HepG2 (cell line): ENCODE results near the gene CADPS. TPM values are rescaled to one million over a fixed set of nuclear protein-coding genes. Genes with fewer than 3 reads are reported as not detected.

Experiments
- ATAC-seq: fragments of 200-7000 bp; cut with Tn5 transposase; 3 replicates; pipeline ENCODE4 v1.9.1; 2020; ENCODE audit warnings: mild to moderate bottlenecking, moderate library complexity
- BruUV-seq: library from RNA; stranded (reverse); fragments of 400-500 nt; replicated peaks from 2 replicates; lab custom pipeline; 2021; lab: Mats Ljungman, UMichigan
- CTCF ChIA-PET: fragments of 300-600 bp; formaldehyde crosslinking; extraction: SDS; loops from one replicate; lab custom pipeline; 2021; ENCODE audit warnings: low total read pairs, inconsistent platforms, low intra/inter-chr PET ratio; lab: Yijun Ruan, JAX
- POLR2A ChIA-PET: fragments of 350-600 bp; sonication (Branson Sonifier 250); formaldehyde crosslinking; loops from one replicate; lab custom pipeline; 2020; ENCODE audit warnings: antibody characterized with exemption, inconsistent platforms; lab: Yijun Ruan, JAX
- DNase-seq: peaks from one replicate; pipeline ENCODE4 v3.0.0-alpha.2; 2015; ENCODE audit warnings: low spot score
- FAIRE-seq: peaks from 3 replicates; lab custom pipeline; 2011; peaks lifted over from hg19 to GRCh38; lab: Jason Lieb, UNC
- H2AFZ ChIP-seq: one replicate; pipeline ENCODE4 v1.6.1; 2011; ENCODE audit warnings: low read length, inconsistent platforms
- H3K27ac ChIP-seq: fragments of 300-600 bp; 3 replicates; pipeline ENCODE4 v1.8.0; 2011; ENCODE audit warnings: mixed run types, mild to moderate bottlenecking, mixed read lengths, low read length, inconsistent platforms; ENCODE audit not compliant: insufficient read depth; ENCODE audit errors: extremely low read length
- H3K27me3 ChIP-seq, 2 experiments: fragments of 200-600 bp in 1 of 2; 2 replicates in 1 of 2; 3 replicates in 1 of 2; pipeline versions ENCODE4 v1.6.0 to v1.8.0; 2011; ENCODE audit warnings: low read length in 2 of 2, mild to moderate bottlenecking in 2 of 2, moderate library complexity in 2 of 2, inconsistent platforms in 1 of 2; ENCODE audit not compliant: insufficient read depth in 2 of 2, control insufficient read depth in 1 of 2
- H3K36me3 ChIP-seq, 2 experiments: fragments of 200-600 bp in 1 of 2; replicated peaks in 1 of 2; 2 replicates in 1 of 2; 3 replicates in 1 of 2; pipeline versions ENCODE4 v1.5.1 to v1.8.0; 2011; ENCODE audit warnings: low read length in 2 of 2, inconsistent platforms in 1 of 2; ENCODE audit not compliant: insufficient read depth in 2 of 2, control insufficient read depth in 1 of 2
- H3K4me1 ChIP-seq: 2 replicates; pipeline ENCODE4 v1.5.1; 2012; ENCODE audit warnings: low read length, inconsistent platforms; ENCODE audit not compliant: insufficient read depth
- H3K4me2 ChIP-seq: 2 replicates; pipeline ENCODE4 v1.6.0; 2011; ENCODE audit warnings: low read depth, low read length, inconsistent platforms
- H3K4me3 ChIP-seq, 3 experiments: fragments of 200-600 bp in 1 of 3; sonication (generic), shearing (Covaris generic) in 1 of 3; replicated peaks in 1 of 3; 2 replicates each; pipeline ENCODE4 v1.5.1; 2011 to 2016; ENCODE audit warnings: low read length in 3 of 3, inconsistent platforms in 2 of 3, low read depth in 2 of 3, mild to moderate bottlenecking in 2 of 3, control low read depth in 1 of 3, mixed read lengths in 1 of 3; ENCODE audit not compliant: insufficient read depth in 1 of 3
- H3K79me2 ChIP-seq: one replicate; pipeline ENCODE4 v1.6.1; 2011; ENCODE audit warnings: low read length, inconsistent platforms; ENCODE audit not compliant: insufficient read depth
- H3K9ac ChIP-seq: 2 replicates; pipeline ENCODE4 v1.6.0; 2011; ENCODE audit warnings: mild to moderate bottlenecking, low read depth, low read length, inconsistent platforms; ENCODE audit not compliant: insufficient read depth
- H3K9me3 ChIP-seq: 2 replicates; pipeline ENCODE4 v1.5.1; 2012; ENCODE audit warnings: mild to moderate bottlenecking, low read length
- H4K20me1 ChIP-seq: 2 replicates; pipeline ENCODE4 v1.6.0; 2011; ENCODE audit warnings: inconsistent platforms, mild to moderate bottlenecking, low read length, moderate library complexity; ENCODE audit not compliant: insufficient read depth
- ADNP ChIP-seq: sonication (generic); formaldehyde crosslinking; IDR thresholded peaks from 2 replicates; pipeline ENCODE4 v1.4.0; 2020; ENCODE audit warnings: missing genetic modification reagents
- ATF7 ChIP-seq, 2 experiments: fragments of 450-650 bp in 1 of 2; sonication (generic) in 1 of 2; formaldehyde crosslinking in 1 of 2; IDR thresholded peaks; 2 replicates each; pipeline versions ENCODE4 v1.4.0 to v1.6.1; 2016 to 2020; ENCODE audit warnings: antibody characterized with exemption in 1 of 2, mild to moderate bottlenecking in 1 of 2, missing genetic modification reagents in 1 of 2
- CAMTA2 ChIP-seq: sonication (generic); formaldehyde crosslinking; IDR thresholded peaks from 2 replicates; pipeline ENCODE4 v1.4.0; 2020; ENCODE audit warnings: mild to moderate bottlenecking, missing genetic modification reagents, borderline replicate concordance
- CC2D1A ChIP-seq: sonication (generic); formaldehyde crosslinking; IDR thresholded peaks from 2 replicates; pipeline ENCODE4 v1.8.1; 2023; ENCODE audit warnings: mild to moderate bottlenecking, missing genetic modification reagents
- EZH2 ChIP-seq: conservative IDR thresholded peaks from 2 replicates; pipeline ENCODE4 v1.6.1; 2012; ENCODE audit warnings: mild to moderate bottlenecking, low read depth, low read length, moderate library complexity
- RXRA ChIP-seq: sonication (generic); formaldehyde crosslinking; IDR thresholded peaks from 2 replicates; pipeline ENCODE4 v1.5.1; 2020; ENCODE audit warnings: missing genetic modification reagents
- SAFB2 ChIP-seq: sonication (generic); formaldehyde crosslinking; IDR thresholded peaks from 2 replicates; pipeline ENCODE4 v1.5.1; 2020; ENCODE audit warnings: missing genetic modification reagents, low read depth, mild to moderate bottlenecking, borderline replicate concordance
- TAF1 ChIP-seq: sonication (generic); formaldehyde crosslinking; IDR thresholded peaks from 2 replicates; pipeline ENCODE4 v1.4.0; 2020; ENCODE audit warnings: missing genetic modification reagents
- WGBS: methylation state at CpG from one replicate; pipeline ENCODE4 v1.1.6; 2017; ENCODE audit warnings: low lambda C conversion rate; 5-methylcytosine and 5-hydroxymethylcytosine counted together
- in situ Hi-C: cut with HindIII; loops from 2 replicates; pipeline ENCODE4 v1.10.0; 2017; ENCODE audit warnings: low pct_unique_long_range_greater_than_20kb; ENCODE audit not compliant: extremely low pct_ligation_motif_present
- intact Hi-C: fragments of 100-400 bp; cut with micrococcal nuclease; formaldehyde crosslinking; loops from one replicate; pipeline ENCODE4 v1.10.0; 2022; ENCODE audit not compliant: unreplicated experiment
- polyA plus RNA-seq, 8 experiments: library from polyadenylated mRNA; depleted of rRNA in 3 of 8; stranded (reverse) in 7 of 8; unstranded in 1 of 8; fragments of >200 nt; fragmentation: Illumina TruSeq in 4 of 8; extraction: Trizol in 4 of 8; gene quantifications; 2 replicates each; pipeline versions ENCODE4 v1.2.1 to v1.2.3, GENCODE V29; 2011 to 2016; ENCODE audit warnings: low read depth in 4 of 8, missing spikeins in 1 of 8, mixed read lengths in 1 of 8; ENCODE audit not compliant: insufficient read depth in 1 of 8
- total RNA-seq, 5 experiments: library from RNA; depleted of rRNA; stranded (reverse); fragments of >200 nt; fragmentation: Illumina TruSeq; extraction: Trizol; gene quantifications; 2 replicates each; pipeline ENCODE4 v1.2.3, GENCODE V29; 2016; ENCODE audit warnings: low read depth in 1 of 5
- TF ChIP-seq, protein P1 (sequence below): IDR thresholded peaks from 2 replicates; pipeline ENCODE4 v1.4.0; 2020; ENCODE audit warnings: mild to moderate bottlenecking, missing genetic modification reagents
- TF ChIP-seq, protein P2 (sequence below): IDR thresholded peaks from 2 replicates; pipeline ENCODE4 v1.6.1; 2016; ENCODE audit warnings: low read depth, borderline replicate concordance
- TF ChIP-seq, protein P3 (sequence below): sonication (generic); formaldehyde crosslinking; IDR thresholded peaks from 2 replicates; pipeline ENCODE4 v1.4.0; 2020; ENCODE audit warnings: mild to moderate bottlenecking, missing genetic modification reagents
- TF ChIP-seq, protein P4 (sequence below): sonication (generic); formaldehyde crosslinking; IDR thresholded peaks from 2 replicates; pipeline ENCODE4 v1.5.0; 2020; ENCODE audit warnings: mild to moderate bottlenecking, missing genetic modification reagents, moderate library complexity
- TF ChIP-seq, protein P5 (sequence below): sonication (generic); formaldehyde crosslinking; IDR thresholded peaks from 2 replicates; pipeline ENCODE4 v1.5.0; 2020; ENCODE audit warnings: missing genetic modification reagents, mild to moderate bottlenecking, borderline replicate concordance

The CADPS gene
- total and polyA plus RNA-seq, 2 of the 13 experiments (the other 11 are each of a cell fraction or from before 2014, with no cell fraction given) = not detected

DNA sequence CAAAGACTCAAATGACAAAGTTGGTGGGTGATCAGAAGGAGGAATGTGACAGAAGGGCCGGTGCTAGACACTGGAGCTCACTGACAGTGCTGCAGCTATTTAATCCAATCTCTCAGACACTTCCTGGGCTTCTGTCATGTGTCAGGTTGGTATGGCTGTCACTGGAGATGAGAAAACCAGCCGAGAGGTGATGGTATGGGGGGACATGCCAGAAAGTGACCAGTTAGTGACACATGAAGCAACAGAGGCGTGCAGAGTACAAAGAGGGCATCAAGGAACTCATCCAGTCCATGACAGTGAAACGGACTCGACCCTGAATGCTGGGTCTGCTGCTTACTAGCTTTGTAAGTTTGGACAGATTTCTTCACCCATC, 219.5 kb downstream of the CADPS start:
- CTCF ChIA-PET = no interaction called here
- in situ Hi-C loops = no loop called here
- TF ChIP-seq, protein P1, sequence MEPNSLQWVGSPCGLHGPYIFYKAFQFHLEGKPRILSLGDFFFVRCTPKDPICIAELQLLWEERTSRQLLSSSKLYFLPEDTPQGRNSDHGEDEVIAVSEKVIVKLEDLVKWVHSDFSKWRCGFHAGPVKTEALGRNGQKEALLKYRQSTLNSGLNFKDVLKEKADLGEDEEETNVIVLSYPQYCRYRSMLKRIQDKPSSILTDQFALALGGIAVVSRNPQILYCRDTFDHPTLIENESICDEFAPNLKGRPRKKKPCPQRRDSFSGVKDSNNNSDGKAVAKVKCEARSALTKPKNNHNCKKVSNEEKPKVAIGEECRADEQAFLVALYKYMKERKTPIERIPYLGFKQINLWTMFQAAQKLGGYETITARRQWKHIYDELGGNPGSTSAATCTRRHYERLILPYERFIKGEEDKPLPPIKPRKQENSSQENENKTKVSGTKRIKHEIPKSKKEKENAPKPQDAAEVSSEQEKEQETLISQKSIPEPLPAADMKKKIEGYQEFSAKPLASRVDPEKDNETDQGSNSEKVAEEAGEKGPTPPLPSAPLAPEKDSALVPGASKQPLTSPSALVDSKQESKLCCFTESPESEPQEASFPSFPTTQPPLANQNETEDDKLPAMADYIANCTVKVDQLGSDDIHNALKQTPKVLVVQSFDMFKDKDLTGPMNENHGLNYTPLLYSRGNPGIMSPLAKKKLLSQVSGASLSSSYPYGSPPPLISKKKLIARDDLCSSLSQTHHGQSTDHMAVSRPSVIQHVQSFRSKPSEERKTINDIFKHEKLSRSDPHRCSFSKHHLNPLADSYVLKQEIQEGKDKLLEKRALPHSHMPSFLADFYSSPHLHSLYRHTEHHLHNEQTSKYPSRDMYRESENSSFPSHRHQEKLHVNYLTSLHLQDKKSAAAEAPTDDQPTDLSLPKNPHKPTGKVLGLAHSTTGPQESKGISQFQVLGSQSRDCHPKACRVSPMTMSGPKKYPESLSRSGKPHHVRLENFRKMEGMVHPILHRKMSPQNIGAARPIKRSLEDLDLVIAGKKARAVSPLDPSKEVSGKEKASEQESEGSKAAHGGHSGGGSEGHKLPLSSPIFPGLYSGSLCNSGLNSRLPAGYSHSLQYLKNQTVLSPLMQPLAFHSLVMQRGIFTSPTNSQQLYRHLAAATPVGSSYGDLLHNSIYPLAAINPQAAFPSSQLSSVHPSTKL (CRISPR knock-in tag) = no peak
- no peak for TF ChIP-seq SAFB2 (CRISPR knock-in tag)
- TF ChIP-seq, protein P2, sequence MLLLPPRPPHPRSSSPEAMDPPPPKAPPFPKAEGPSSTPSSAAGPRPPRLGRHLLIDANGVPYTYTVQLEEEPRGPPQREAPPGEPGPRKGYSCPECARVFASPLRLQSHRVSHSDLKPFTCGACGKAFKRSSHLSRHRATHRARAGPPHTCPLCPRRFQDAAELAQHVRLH (CRISPR knock-in tag) = no peak
- no peak for TF ChIP-seq RXRA (CRISPR knock-in tag)
- no peak for TF ChIP-seq ATF7 (IDR thresholded peaks at IDR 0.05)
- TF ChIP-seq ATF7 (CRISPR knock-in tag; IDR thresholded peaks at IDR 0.05) = no peak
- TF ChIP-seq, protein P3, sequence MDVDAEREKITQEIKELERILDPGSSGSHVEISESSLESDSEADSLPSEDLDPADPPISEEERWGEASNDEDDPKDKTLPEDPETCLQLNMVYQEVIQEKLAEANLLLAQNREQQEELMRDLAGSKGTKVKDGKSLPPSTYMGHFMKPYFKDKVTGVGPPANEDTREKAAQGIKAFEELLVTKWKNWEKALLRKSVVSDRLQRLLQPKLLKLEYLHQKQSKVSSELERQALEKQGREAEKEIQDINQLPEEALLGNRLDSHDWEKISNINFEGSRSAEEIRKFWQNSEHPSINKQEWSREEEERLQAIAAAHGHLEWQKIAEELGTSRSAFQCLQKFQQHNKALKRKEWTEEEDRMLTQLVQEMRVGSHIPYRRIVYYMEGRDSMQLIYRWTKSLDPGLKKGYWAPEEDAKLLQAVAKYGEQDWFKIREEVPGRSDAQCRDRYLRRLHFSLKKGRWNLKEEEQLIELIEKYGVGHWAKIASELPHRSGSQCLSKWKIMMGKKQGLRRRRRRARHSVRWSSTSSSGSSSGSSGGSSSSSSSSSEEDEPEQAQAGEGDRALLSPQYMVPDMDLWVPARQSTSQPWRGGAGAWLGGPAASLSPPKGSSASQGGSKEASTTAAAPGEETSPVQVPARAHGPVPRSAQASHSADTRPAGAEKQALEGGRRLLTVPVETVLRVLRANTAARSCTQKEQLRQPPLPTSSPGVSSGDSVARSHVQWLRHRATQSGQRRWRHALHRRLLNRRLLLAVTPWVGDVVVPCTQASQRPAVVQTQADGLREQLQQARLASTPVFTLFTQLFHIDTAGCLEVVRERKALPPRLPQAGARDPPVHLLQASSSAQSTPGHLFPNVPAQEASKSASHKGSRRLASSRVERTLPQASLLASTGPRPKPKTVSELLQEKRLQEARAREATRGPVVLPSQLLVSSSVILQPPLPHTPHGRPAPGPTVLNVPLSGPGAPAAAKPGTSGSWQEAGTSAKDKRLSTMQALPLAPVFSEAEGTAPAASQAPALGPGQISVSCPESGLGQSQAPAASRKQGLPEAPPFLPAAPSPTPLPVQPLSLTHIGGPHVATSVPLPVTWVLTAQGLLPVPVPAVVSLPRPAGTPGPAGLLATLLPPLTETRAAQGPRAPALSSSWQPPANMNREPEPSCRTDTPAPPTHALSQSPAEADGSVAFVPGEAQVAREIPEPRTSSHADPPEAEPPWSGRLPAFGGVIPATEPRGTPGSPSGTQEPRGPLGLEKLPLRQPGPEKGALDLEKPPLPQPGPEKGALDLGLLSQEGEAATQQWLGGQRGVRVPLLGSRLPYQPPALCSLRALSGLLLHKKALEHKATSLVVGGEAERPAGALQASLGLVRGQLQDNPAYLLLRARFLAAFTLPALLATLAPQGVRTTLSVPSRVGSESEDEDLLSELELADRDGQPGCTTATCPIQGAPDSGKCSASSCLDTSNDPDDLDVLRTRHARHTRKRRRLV (CRISPR knock-in tag) = no peak
- no peak for TF ChIP-seq TAF1
- TF ChIP-seq CAMTA2 (CRISPR knock-in tag) = no peak
- TF ChIP-seq ADNP (CRISPR knock-in tag) = no peak
- TF ChIP-seq, protein P4, sequence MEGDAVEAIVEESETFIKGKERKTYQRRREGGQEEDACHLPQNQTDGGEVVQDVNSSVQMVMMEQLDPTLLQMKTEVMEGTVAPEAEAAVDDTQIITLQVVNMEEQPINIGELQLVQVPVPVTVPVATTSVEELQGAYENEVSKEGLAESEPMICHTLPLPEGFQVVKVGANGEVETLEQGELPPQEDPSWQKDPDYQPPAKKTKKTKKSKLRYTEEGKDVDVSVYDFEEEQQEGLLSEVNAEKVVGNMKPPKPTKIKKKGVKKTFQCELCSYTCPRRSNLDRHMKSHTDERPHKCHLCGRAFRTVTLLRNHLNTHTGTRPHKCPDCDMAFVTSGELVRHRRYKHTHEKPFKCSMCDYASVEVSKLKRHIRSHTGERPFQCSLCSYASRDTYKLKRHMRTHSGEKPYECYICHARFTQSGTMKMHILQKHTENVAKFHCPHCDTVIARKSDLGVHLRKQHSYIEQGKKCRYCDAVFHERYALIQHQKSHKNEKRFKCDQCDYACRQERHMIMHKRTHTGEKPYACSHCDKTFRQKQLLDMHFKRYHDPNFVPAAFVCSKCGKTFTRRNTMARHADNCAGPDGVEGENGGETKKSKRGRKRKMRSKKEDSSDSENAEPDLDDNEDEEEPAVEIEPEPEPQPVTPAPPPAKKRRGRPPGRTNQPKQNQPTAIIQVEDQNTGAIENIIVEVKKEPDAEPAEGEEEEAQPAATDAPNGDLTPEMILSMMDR = no peak
- TF ChIP-seq, protein P5, sequence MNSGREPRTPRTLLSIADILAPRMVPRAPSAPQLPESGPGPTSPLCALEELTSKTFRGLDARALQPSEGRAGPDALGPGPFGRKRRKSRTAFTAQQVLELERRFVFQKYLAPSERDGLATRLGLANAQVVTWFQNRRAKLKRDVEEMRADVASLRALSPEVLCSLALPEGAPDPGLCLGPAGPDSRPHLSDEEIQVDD (CRISPR knock-in tag) = no peak
- no peak for TF ChIP-seq CC2D1A (CRISPR knock-in tag)
- no peak for TF ChIP-seq EZH2

More for the DNA sequence above, 219.5 kb downstream of the CADPS start:
- no peaks in the 10 kb centered on the region for H3K79me2 ChIP-seq
- POLR2A ChIA-PET = no interaction called here
- no peak overlapping the region for H2AFZ ChIP-seq
- FAIRE-seq = no peak
- H3K9me3 ChIP-seq = no peaks in the 10 kb centered on the region
- ATAC-seq = no peak
- H3K27me3 ChIP-seq = 0 out of 5 replicates have a peak, but pooled peaks cover 0 to 6% of the 10 kb centered on the region in 2 experiments
- no peak overlapping the region for H3K4me2 ChIP-seq
- no peak overlapping the region for H3K9ac ChIP-seq
- H3K4me1 ChIP-seq = no peaks in the 10 kb centered on the region
- BruUV-seq = no TSS peak
- H4K20me1 ChIP-seq = no peaks in the 10 kb centered on the region
- intact Hi-C loops = no loop called here
- DNase-seq = no peak
- no peak overlapping the region for H3K27ac ChIP-seq
- H3K4me3 ChIP-seq = no peak overlapping the region
- 0% methylated on average over 5 of the region's 5 CpGs for WGBS
- no peaks in the 10 kb centered on the region for H3K36me3 ChIP-seq
